ENCODE results near the gene DLEU7. TPM values are rescaled to one million over a fixed set of nuclear protein-coding genes. Genes with fewer than 3 reads are reported as not detected.

Gene DLEU7
- total RNA-seq, 1 donor from 2014 or later: 0.57 TPM

GRCh38 chr13:50842251-50842989, 1.1 kb downstream of the DLEU7 start:
- Histone ChIP-seq H3K4me1 (ENCODE audit: insufficient read depth, low read length) (peaks cover 9% of the 10 kb centered on the region), H3K27ac (ENCODE audit: low read depth, low read length) (no peak overlapping the region), H3K27me3 (ENCODE audit: insufficient read depth, low read length) (peaks cover 5% of the 10 kb centered on the region), H3K9ac (ENCODE audit: low read length) (no peak overlapping the region), H3K4me2 (ENCODE audit: low read length) (peak overlapping the region; percentile 88), H3K4me3 (ENCODE audit: insufficient read depth, low read depth, low read length) (no peak overlapping the region), H3K9me3 (ENCODE audit: insufficient read depth, low read depth, low read length) (no peaks in the 10 kb centered on the region), H2AFZ (ENCODE audit: low read depth, low read length) (peak overlapping the region; percentile 83), H3K36me3 (ENCODE audit: insufficient read depth, low read length) (no peaks in the 10 kb centered on the region), H4K20me1 (ENCODE audit: insufficient read depth, low read length) (no peaks in the 10 kb centered on the region), H3K79me2 (ENCODE audit: insufficient read depth, low read length) (no peaks in the 10 kb centered on the region)
- Mint-ChIP-seq H3K27me3 (ENCODE audit: low read depth, unreplicated experiment) (peaks cover 29% of the 10 kb centered on the region), H3K4me1 (ENCODE audit: low read depth, unreplicated experiment) (peaks cover 18% of the 10 kb centered on the region), H3K27ac (ENCODE audit: unreplicated experiment) (peak overlapping the region; percentile 55), H3K9me3 (ENCODE audit: unreplicated experiment) (no peaks in the 10 kb centered on the region), H3K4me3 (ENCODE audit: unreplicated experiment) (peak overlapping the region; percentile 70), H3K36me3 (ENCODE audit: low read depth, unreplicated experiment) (no peaks in the 10 kb centered on the region)
- TF ChIP-seq CTCF (IDR thresholded peaks at IDR 0.05; ENCODE audit: insufficient read depth, low read depth, low read length) (no peak), EZH2 (IDR thresholded peaks at IDR 0.05; ENCODE audit: insufficient read depth, low read length) (no peak)
- DNase-seq (ENCODE audit: low read depth) (no peak), FAIRE-seq (no peak)

GRCh38 chr13:50841786-50842185, 1.7 kb downstream of the DLEU7 start:
- H3K9me3 ChIP-seq (ENCODE audit: insufficient read depth, low read depth, low read length): no peaks in the 10 kb centered on the region

More at GRCh38 chr13:50841786-50842185, 1.7 kb downstream of the DLEU7 start:
- FAIRE-seq (no peak), DNase-seq (ENCODE audit: low read depth) (no peak)
- Histone ChIP-seq H3K79me2 (ENCODE audit: insufficient read depth, low read length) (no peaks in the 10 kb centered on the region), H3K27ac (ENCODE audit: low read depth, low read length) (no peak overlapping the region), H3K9ac (ENCODE audit: low read length) (no peak overlapping the region), H3K4me3 (ENCODE audit: insufficient read depth, low read depth, low read length) (no peak overlapping the region), H3K4me1 (ENCODE audit: insufficient read depth, low read length) (peaks cover 9% of the 10 kb centered on the region), H3K4me2 (ENCODE audit: low read length) (no peak overlapping the region), H3K36me3 (ENCODE audit: insufficient read depth, low read length) (no peaks in the 10 kb centered on the region), H3K27me3 (ENCODE audit: insufficient read depth, low read length) (peaks cover 5% of the 10 kb centered on the region), H2AFZ (ENCODE audit: low read depth, low read length) (no peak overlapping the region), H4K20me1 (ENCODE audit: insufficient read depth, low read length) (no peaks in the 10 kb centered on the region)
- Mint-ChIP-seq H3K4me1 (ENCODE audit: low read depth, unreplicated experiment) (peaks cover 18% of the 10 kb centered on the region), H3K27me3 (ENCODE audit: low read depth, unreplicated experiment) (peaks cover 27% of the 10 kb centered on the region), H3K4me3 (ENCODE audit: unreplicated experiment) (no peak overlapping the region), H3K27ac (ENCODE audit: unreplicated experiment) (no peak overlapping the region), H3K9me3 (ENCODE audit: unreplicated experiment) (no peaks in the 10 kb centered on the region), H3K36me3 (ENCODE audit: low read depth, unreplicated experiment) (no peaks in the 10 kb centered on the region)
- TF ChIP-seq CTCF (IDR thresholded peaks at IDR 0.05; ENCODE audit: insufficient read depth, low read depth, low read length) (no peak), EZH2 (IDR thresholded peaks at IDR 0.05; ENCODE audit: insufficient read depth, low read length) (no peak)

Measured in astrocyte (in vitro differentiated cells and primary cell).